MM.1S (cell line): Measurements from ENCODE around the gene ROCK2.

ENCODE experiments used
- EZH2 ChIP-seq: fragments of 300-600 bp; sonication (generic); optimal IDR thresholded peaks from 2 replicates; pipeline ENCODE3; 2017; ENCODE audit warnings: low read depth, mild to moderate bottlenecking, antibody characterized with exemption, low read length, mixed read lengths
- EZH2phosphoT487 ChIP-seq: fragments of 300-600 bp; sonication (generic); IDR thresholded peaks from 2 replicates; pipeline ENCODE4 v1.6.1; 2018; ENCODE audit warnings: antibody characterized with exemption, low read length
- TF ChIP-seq, protein P1 (sequence below): fragments of 300-600 bp; sonication (generic); IDR thresholded peaks from 2 replicates; pipeline ENCODE4 v1.5.1; 2016; ENCODE audit warnings: antibody characterized with exemption, low read length, mixed read lengths

DNA sequence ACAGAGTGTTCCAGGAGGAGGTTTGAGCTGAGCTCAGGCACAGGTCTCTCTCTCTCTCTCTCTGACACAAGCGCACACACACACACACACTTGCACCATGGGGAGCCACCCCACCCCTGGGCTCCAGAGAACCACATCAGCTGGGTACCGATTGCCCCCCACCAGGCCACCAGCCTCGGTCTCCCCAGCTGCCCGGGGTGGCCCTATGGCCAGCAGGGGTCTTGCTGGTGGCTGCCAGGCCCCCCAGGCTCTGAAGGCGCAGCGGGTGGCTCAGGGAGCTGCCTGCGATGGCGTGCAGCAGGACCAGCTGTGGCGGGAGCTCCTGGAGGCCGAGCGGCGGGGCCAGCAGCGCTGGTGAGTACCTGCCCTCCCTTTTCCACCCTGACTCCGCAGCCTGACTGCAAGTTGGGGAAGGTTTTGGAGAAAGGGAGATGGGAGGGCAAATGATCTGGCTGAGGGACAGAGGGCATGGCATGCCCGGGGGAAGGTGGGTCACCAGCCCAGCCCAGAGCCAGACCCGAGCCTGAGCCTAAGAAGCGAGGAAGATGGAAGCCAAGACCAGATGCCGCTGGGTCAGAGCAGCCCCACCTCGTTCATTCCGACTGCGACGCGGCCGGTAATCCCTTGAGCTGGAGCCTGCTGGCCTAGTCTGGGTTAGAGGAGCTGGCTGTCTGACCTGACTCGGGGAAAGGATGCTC lies 211.0 kb downstream of the ROCK2 start:
- TF ChIP-seq EZH2phosphoT487 = no peak
- TF ChIP-seq, protein P1, sequence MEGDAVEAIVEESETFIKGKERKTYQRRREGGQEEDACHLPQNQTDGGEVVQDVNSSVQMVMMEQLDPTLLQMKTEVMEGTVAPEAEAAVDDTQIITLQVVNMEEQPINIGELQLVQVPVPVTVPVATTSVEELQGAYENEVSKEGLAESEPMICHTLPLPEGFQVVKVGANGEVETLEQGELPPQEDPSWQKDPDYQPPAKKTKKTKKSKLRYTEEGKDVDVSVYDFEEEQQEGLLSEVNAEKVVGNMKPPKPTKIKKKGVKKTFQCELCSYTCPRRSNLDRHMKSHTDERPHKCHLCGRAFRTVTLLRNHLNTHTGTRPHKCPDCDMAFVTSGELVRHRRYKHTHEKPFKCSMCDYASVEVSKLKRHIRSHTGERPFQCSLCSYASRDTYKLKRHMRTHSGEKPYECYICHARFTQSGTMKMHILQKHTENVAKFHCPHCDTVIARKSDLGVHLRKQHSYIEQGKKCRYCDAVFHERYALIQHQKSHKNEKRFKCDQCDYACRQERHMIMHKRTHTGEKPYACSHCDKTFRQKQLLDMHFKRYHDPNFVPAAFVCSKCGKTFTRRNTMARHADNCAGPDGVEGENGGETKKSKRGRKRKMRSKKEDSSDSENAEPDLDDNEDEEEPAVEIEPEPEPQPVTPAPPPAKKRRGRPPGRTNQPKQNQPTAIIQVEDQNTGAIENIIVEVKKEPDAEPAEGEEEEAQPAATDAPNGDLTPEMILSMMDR = no peak
- no peak for TF ChIP-seq EZH2
